GM20000 (cell line): ENCODE data around the gene UAP1L1.

Experiments
- DNase-seq: peaks from one replicate; pipeline ENCODE4 v3.0.0; 2012; ENCODE audit warnings: low spot score
- CTCF ChIP-seq: IDR thresholded peaks from 2 replicates; pipeline ENCODE4 v1.5.1; 2012; ENCODE audit warnings: mild to moderate bottlenecking, control low read depth; ENCODE audit errors: extremely low read depth, missing control alignments

UAP1L1 gene

DNA sequence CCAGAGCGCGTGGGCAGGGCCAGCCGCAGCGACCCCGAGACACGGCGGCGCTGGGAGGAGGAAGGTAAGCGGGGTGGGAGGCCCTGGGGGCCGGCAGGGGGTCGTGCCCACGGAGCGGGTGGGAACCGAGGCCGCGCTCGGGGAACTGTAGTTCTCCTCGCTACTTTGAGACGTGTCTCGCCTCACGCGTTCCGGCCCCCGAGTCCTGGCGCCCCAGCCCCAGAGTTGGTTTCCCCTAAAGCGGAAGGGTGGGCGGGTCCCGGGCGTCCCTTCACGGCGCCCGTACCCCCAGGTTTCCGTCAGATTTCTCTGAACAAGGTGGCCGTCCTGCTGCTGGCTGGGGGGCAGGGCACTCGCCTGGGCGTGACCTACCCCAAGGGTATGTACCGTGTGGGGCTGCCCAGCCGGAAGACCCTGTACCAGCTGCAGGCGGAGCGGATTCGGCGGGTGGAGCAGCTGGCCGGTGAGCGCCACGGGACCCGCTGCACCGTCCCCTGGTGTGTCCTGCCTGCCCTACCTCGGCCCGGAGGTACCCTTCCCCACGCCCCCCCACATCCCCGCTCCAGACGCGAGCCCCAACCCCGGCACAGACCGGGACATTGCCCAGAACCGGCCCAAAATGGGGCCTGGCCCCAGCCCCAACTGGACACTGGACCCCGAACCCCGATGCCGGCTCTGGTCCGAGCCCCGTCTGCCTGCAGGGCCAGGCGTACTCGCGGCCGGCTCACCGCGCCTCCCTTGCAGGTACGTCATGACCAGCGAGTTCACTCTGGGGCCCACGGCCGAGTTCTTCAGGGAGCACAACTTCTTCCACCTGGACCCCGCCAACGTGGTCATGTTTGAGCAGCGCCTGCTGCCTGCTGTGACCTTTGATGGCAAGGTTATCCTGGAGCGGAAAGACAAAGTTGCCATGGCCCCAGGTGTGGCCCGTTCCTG is 709 bp downstream of the UAP1L1 start:
- TF ChIP-seq CTCF: no peak
- peak; percentile 63 for DNase-seq

- DNase-seq: no peak
- no peak for TF ChIP-seq CTCF
Observed at GRCh38 chr9:137078701-137079400, 1.5 kb downstream of the UAP1L1 start.

- no peak for DNase-seq
- no peak for TF ChIP-seq CTCF
Observed at GRCh38 chr9:137079401-137079787, 2.1 kb downstream of the UAP1L1 start.

DNA sequence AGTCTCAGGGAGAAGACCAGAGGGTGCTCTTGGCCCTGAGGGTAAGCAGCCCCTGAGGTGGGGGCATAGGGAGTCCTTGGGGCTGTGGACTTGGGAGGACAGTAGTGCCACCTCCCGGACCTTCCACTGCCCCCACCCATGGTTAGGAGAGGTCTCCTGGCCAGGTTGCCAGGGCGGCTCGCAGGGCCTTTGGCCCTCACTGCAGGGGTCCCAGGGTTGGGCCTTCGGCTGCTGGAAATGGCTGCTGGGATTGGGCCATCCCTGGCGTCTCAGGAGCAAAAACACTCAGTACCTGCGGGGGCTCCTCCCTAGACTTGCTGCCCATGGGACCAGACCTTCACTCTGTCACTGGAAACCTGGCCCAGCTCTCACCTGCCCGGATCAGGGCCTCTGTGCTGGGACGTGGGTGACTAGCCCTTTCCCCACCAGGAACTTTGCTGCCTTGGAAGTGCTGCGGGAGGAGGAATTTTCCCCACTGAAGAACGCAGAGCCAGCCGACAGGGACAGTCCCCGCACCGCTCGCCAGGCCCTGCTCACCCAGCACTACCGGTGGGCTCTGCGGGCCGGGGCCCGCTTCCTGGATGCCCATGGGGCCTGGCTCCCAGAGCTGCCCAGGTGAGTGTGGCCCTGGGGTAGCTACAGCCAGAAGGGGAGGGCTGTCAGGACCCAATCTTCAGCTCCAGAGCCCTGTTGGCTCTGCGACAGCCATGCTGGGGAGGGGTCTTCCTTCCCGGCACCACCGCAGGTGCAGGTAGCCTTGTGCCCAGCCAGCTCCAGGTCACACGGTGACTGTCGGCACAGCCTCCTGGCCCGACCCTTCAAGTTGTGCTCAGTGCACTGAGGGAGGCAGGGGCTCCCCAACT is 3.2 kb downstream of the UAP1L1 start:
- no peak for DNase-seq
- no peak for TF ChIP-seq CTCF

DNA sequence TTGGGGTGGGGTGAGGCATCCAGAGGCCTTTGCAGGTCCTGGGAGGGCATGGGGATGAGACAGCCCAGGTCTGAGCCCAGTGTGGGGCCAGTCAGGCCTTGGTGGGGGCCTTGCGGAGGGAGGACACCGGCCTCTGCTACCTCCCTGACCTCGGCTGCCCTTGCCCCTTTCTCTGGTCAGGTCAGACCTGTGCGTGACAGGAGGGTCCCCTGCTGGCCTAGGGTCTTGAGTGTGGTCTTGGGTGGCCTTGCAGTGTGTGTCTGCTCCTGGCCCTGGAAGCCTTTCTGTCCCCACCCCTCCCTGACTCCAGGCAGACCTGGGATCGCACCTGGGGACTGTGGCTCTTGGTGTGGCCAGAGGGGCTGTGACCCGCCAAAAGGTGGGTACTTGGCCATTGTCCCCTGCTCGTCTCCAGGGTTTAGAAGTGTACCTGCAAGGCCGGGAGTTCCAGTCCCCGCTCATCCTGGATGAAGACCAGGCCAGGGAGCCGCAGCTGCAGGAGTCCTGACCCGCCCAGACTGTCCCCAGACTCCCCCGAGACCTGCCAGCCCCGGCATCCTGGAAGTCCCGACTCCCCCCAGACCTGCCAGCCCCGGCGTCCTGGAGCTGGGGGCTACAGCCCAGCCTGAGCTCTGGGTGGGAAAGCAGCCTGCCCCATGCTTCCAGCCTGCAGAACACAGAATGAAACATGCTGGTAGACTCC is 5.1 kb downstream of the UAP1L1 start:
- no peak for DNase-seq
- no peak for TF ChIP-seq CTCF

- TF ChIP-seq CTCF: no peak
- no peak for DNase-seq
Observed at GRCh38 chr9:137082925-137083290, 5.6 kb downstream of the UAP1L1 start.
